ENCODE data around the gene REG1B. TPM values are rescaled to one million over a fixed set of nuclear protein-coding genes. Genes with fewer than 3 reads are reported as not detected.

Gene REG1B
- total RNA-seq, result not detected in 2 replicates

GRCh38 chr2:79087785-79088364, at the start of gene REG1B:
REG1B (minus strand) TSS chr2:79087993; CDS start chr2:79087612, 381 bp downstream.

GRCh38 chr2:79120194-79120713, 32.5 kb upstream of the REG1B start, which contains the start of gene REG1A:
REG1A (plus strand) TSS chr2:79120488; CDS start chr2:79120862, 374 bp downstream.

Other genes with a start within 250 kb of the REG1B start
- not detected in 2 replicates for gene REG3G, start 62.3 kb downstream of the REG1B start, total RNA-seq
- gene REG1A, start 32.5 kb upstream of the REG1B start, total RNA-seq, result not detected in 2 replicates
- gene REG3A, start 71.8 kb upstream of the REG1B start, total RNA-seq, result not detected in 2 replicates

All from smooth muscle cell of bladder (primary cell).